GM18517 (cell line): ENCODE results near the gene PFDN1.

Experiments
- ATAC-seq: cut with Tn5 transposase; IDR thresholded peaks from one replicate; pipeline ENCODE4 v1.9.1; 2021; ENCODE audit warnings: mild to moderate bottlenecking, moderate library complexity; ENCODE audit not compliant: unreplicated experiment

PFDN1 gene

DNA sequence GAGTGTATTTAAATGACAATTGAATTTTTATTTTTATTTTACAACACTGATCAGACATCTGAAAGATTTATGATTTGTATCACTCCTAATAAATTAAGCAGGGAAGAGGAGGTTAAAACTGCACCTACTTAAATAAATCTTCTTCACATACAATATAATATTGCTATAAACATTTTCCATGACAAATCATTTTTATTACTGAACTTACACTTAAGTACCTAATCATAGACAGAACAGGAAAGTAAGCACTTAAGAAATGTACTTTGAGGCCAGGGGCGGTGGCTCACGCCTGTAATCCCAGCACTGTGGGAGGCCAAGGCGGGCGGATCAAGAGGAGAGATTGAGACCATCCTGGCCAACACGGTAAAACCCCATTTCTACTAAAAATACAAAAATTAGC lies 3.8 kb downstream of the PFDN1 start:
- no peak for ATAC-seq

DNA sequence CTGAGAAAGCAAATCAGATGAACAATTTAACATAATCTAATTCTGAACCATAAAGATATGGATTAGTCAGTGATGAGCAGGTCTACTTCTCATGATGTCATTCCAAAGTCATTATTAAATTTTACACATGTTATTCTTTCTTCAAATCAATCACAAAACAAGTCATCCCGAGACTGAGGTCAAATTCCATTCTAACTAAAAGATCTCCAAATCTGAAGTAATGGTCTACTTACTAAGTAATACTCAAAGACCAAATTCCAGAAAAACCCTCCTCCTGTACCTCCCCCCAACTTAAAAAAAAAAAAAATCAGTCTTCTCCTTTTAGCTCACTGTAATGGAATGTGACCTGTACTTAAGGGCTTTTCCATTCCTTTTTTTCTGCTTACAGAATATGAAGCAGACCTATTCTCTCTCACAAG lies 4.7 kb downstream of the PFDN1 start:
- no peak for ATAC-seq

DNA sequence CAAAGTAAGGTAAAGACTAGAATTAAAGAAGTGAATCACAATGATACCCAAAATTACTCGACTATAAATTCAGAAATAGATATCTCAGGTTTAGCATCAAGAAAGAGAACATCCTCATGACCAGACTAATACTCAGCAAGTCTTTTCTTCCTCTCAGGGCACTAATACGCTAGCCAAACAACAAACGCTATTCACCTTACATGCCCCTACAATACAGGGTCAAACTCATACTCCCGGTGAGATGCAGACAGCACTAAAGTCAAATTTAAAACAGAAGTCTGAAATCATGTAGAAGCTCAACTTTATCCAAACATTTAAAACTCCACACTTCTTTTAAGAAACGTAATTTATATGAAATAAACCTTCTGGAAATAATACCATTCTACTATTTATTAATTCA lies 5.6 kb downstream of the PFDN1 start:
- no peak for ATAC-seq

- ATAC-seq = no peak
These were observed 6.6 kb downstream of the PFDN1 start for GRCh38 chr5:140296289-140296688.

- ATAC-seq = no peak
These were observed 7.5 kb downstream of the PFDN1 start for GRCh38 chr5:140295414-140295813.

- no peak for ATAC-seq
These were observed 8.1 kb downstream of the PFDN1 start for GRCh38 chr5:140294753-140295152.

DNA sequence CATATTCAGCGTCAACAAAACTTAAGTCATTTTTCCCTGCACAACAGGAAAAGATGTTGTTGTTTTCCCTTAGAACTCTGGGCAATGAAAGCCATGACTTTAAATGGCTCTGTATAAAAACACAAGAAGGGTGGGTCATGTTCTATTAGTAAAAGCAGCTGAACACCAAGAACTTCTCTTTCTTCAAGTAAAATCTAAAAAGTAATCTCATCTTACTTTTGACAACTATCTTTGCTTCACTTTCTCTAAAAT lies 9.1 kb downstream of the PFDN1 start:
- ATAC-seq = no peak

GRCh38 chr5:140293091-140293848 lies 9.6 kb downstream of the PFDN1 start:
- ATAC-seq = no peak

- ATAC-seq = no peak
These were observed 10.5 kb downstream of the PFDN1 start for GRCh38 chr5:140292212-140293036.

GRCh38 chr5:140287801-140288521 lies 14.9 kb downstream of the PFDN1 start:
- no peak for ATAC-seq

GRCh38 chr5:140286424-140286823 lies 16.5 kb downstream of the PFDN1 start:
- no peak for ATAC-seq

DNA sequence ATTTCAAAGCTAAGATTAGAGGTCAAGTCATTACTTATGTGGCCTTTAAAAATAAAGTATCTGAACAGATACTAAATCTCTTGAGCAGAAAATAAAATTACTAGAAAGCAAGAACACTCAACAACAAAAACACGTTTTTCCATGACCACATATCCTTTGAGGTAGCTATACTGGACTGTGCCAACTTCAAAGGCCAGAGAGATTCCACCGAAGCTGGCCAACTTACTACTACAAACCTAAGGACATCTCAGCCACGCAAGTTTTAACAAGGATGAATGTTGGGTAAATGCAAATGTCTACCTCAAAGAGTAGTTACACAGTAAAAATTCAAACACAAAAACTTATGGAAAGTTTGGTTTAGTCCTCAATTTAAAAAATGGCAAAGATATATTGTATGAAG lies 18.9 kb downstream of the PFDN1 start:
- no peak for ATAC-seq

- ATAC-seq = no peak
These were observed 20.6 kb downstream of the PFDN1 start for GRCh38 chr5:140282266-140282665.

GRCh38 chr5:140275837-140276236 lies 27.1 kb downstream of the PFDN1 start:
- no peak for ATAC-seq

GRCh38 chr5:140273401-140273877 lies 29.5 kb downstream of the PFDN1 start:
- ATAC-seq = no peak

GRCh38 chr5:140270008-140270407 lies 32.9 kb downstream of the PFDN1 start:
- no peak for ATAC-seq

- ATAC-seq = no peak
These were observed 35.3 kb downstream of the PFDN1 start for GRCh38 chr5:140267559-140268018.

GRCh38 chr5:140267201-140267540 lies 35.7 kb downstream of the PFDN1 start:
- ATAC-seq = no peak

- ATAC-seq = no peak
These were observed 36.3 kb downstream of the PFDN1 start for GRCh38 chr5:140266471-140267200.

DNA sequence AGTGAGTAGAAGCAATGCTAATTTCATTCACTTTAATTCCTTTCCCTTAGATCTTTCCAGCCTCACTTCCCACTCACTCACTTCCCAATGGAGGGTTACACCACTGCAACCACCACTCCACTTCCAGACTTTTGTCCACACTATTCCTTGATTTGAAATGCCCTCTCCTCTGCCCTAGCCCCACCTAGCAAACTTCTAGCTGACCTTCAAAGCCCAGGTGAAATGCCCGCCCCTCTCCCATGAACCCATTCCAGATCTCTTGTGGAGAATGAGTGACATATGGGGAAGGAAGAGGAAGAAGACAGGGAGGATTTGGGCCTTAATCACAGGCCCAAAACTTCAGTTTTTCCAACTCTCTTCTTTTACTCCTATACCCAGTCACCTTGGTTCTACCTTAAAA lies 37.1 kb downstream of the PFDN1 start:
- ATAC-seq = no peak

- no peak for ATAC-seq
These were observed 40.1 kb downstream of the PFDN1 start for GRCh38 chr5:140262839-140263238.
